ENCODE results near the gene VPS51.
"Not testable (repeated sequence)": the region's sequence is repeated elsewhere in the genome, so short reads cannot be mapped to it uniquely, and the experiment has no call there.

The VPS51 gene

GRCh38 chr11:65118891-65119669 lies 23.1 kb downstream of the VPS51 start:
- H3K9me3 ChIP-seq (ENCODE audit: control insufficient read depth in 2 of 2, low read length in 2 of 2); H3K9ac ChIP-seq (ENCODE audit: low read depth in 1 of 2, low read length in 2 of 2); H3K4me3 ChIP-seq (ENCODE audit: low read length in 2 of 2); H3K27ac ChIP-seq (ENCODE audit: low read depth in 2 of 2, low read length in 2 of 2); H3K27me3 ChIP-seq (ENCODE audit: control insufficient read depth in 2 of 2, insufficient read depth in 2 of 2, low read length in 2 of 2): not testable (repeated sequence)
- Histone ChIP-seq H3K36me3 (ENCODE audit: control insufficient read depth in 2 of 2, insufficient read depth in 2 of 2, low read length in 2 of 2) (peaks cover 22 to 30% of the 10 kb centered on the region in 2 donors), H3K4me1 (ENCODE audit: control insufficient read depth in 2 of 2, insufficient read depth in 2 of 2, low read length in 2 of 2) (peaks cover 29 to 30% of the 10 kb centered on the region in 2 donors)

DNA sequence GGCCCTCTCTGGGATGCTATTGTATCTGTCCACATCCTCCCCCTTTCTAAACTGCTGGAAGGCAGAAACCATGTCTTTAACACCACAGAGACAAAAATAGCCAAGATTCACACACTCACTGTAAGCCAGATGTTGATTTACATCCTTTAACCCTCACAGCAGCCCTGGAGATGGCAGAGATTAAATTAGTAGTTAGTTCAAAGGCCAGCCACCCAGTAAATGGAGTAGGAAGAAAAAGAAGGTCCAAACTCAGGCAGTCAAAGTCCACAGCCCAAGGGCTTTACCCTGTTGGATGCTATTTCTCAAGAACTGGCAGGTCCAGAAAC lies 23.6 kb downstream of the VPS51 start:
- Histone ChIP-seq H3K27ac (ENCODE audit: low read depth in 2 of 2, low read length in 2 of 2) (no peak overlapping the region), H3K4me3 (ENCODE audit: low read length in 2 of 2) (no peak overlapping the region), H3K36me3 (ENCODE audit: control insufficient read depth in 2 of 2, insufficient read depth in 2 of 2, low read length in 2 of 2) (peaks cover 26 to 34% of the 10 kb centered on the region in 2 donors), H3K4me1 (ENCODE audit: control insufficient read depth in 2 of 2, insufficient read depth in 2 of 2, low read length in 2 of 2) (peaks cover 29 to 30% of the 10 kb centered on the region in 2 donors), H3K27me3 (ENCODE audit: control insufficient read depth in 2 of 2, insufficient read depth in 2 of 2, low read length in 2 of 2) (no peaks in the 10 kb centered on the region), H3K9ac (ENCODE audit: low read depth in 1 of 2, low read length in 2 of 2) (no peak overlapping the region), H3K9me3 (ENCODE audit: control insufficient read depth in 2 of 2, low read length in 2 of 2) (no peaks in the 10 kb centered on the region)

DNA sequence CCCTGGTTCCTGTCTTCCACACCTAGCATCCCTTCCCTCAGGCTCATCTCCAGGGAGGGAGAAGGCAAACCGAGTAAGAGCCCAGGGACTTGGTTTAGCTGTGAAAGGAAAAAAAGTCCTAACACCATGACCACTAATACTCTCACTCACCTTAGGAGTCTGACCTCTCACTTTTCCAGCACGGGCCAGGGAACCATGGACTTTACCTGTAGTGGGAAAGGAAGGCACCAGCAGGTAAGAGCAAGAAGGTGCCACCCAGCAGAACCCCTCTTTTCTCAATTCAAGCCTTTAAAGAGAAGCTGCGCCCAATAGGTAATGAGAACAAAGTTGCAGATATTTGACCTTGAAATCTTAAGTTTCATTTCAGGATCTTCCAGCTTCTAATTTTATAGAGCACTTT lies 24.8 kb downstream of the VPS51 start:
- peak overlapping the region; percentile 95 to 98 for H3K4me3 ChIP-seq (ENCODE audit: low read length in 2 of 2)
- H3K9me3 ChIP-seq (ENCODE audit: control insufficient read depth in 2 of 2, low read length in 2 of 2) = no peaks in the 10 kb centered on the region
- peaks cover 27% of the 10 kb centered on the region in 2 donors for H3K4me1 ChIP-seq (ENCODE audit: control insufficient read depth in 2 of 2, insufficient read depth in 2 of 2, low read length in 2 of 2)
- H3K27me3 ChIP-seq (ENCODE audit: control insufficient read depth in 2 of 2, insufficient read depth in 2 of 2, low read length in 2 of 2) = no peaks in the 10 kb centered on the region
- H3K9ac ChIP-seq (ENCODE audit: low read depth in 1 of 2, low read length in 2 of 2) = peak overlapping the region; percentile 85 to 98
- H3K36me3 ChIP-seq (ENCODE audit: control insufficient read depth in 2 of 2, insufficient read depth in 2 of 2, low read length in 2 of 2) = peaks cover 37 to 38% of the 10 kb centered on the region in 2 donors
- H3K27ac ChIP-seq (ENCODE audit: low read depth in 2 of 2, low read length in 2 of 2) = peak overlapping the region; percentile 90 to 94

GRCh38 chr11:65121447-65121864 lies 25.4 kb downstream of the VPS51 start:
- Histone ChIP-seq H3K9me3 (ENCODE audit: control insufficient read depth in 2 of 2, low read length in 2 of 2) (no peaks in the 10 kb centered on the region), H3K4me3 (ENCODE audit: low read length in 2 of 2) (peak overlapping the region; percentile 95 to 98), H3K4me1 (ENCODE audit: control insufficient read depth in 2 of 2, insufficient read depth in 2 of 2, low read length in 2 of 2) (peaks cover 21% of the 10 kb centered on the region in 2 donors), H3K27ac (ENCODE audit: low read depth in 2 of 2, low read length in 2 of 2) (peak overlapping the region; percentile 90 to 94), H3K9ac (ENCODE audit: low read depth in 1 of 2, low read length in 2 of 2) (peak overlapping the region; percentile 85 to 98), H3K27me3 (ENCODE audit: control insufficient read depth in 2 of 2, insufficient read depth in 2 of 2, low read length in 2 of 2) (no peaks in the 10 kb centered on the region), H3K36me3 (ENCODE audit: control insufficient read depth in 2 of 2, insufficient read depth in 2 of 2, low read length in 2 of 2) (peaks cover 37 to 44% of the 10 kb centered on the region in 2 donors)

DNA sequence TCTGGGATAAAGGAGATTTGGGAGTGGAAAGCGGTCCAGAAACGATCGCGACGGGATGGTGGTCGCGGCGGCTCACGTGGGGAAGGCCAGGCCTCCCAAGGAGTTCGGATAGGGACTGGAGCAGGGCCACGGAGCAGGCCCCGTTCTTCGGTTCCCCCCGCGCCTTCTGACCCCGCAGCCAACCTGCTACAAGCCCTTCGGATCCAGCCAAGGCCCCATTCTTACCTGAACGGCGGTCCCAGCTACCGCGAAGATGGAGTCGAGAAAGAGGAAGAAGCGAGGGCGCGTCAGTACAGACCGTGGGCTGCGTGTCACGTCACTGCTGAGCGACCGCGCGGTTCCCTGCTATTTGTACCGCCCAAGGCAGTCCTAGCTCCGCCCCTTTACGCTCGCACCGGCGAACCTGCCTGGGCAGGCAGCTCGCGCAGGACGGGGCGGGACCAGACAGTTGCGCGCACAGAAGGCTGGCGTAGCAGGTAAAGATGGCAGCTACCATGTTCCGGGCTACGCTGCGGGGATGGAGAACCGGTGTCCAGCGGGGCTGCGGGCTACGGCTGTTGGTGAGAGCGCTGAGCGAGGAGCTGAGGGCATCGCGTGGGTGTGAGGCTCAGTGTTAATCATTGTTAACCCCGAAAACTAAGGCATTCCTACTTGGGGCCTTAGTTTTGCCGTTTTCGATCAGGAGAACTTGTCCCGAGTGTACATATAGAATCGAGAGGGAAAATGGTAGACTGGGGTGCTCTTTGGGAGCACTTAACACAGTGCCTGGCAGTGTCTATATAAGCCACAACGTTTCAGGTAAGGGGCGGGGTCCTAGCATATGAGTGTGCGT lies 26.1 kb downstream of the VPS51 start, which contains the start of the genes FAU and MRPL49:
FAU (minus strand) TSS at position 270 of the 832 bp plus-strand sequence. CDS start 321 bp downstream, outside the sequence.
MRPL49 (plus strand) TSS at position 457 of the 832 bp plus-strand sequence; CDS start at position 483, 26 bp downstream.
- H3K4me1 ChIP-seq (ENCODE audit: control insufficient read depth in 2 of 2, insufficient read depth in 2 of 2, low read length in 2 of 2) = peaks cover 15 to 16% of the 10 kb centered on the region in 2 donors
- H3K36me3 ChIP-seq (ENCODE audit: control insufficient read depth in 2 of 2, insufficient read depth in 2 of 2, low read length in 2 of 2) = peaks cover 44 to 50% of the 10 kb centered on the region in 2 donors
- peak within 1 kb of the TSS; percentile 95 to 98 for H3K4me3 ChIP-seq (ENCODE audit: low read length in 2 of 2)
- H3K27me3 ChIP-seq (ENCODE audit: control insufficient read depth in 2 of 2, insufficient read depth in 2 of 2, low read length in 2 of 2) = no peaks in the 10 kb centered on the region
- peak within 1 kb of the TSS; percentile 96 to 98 for H3K9ac ChIP-seq (ENCODE audit: low read depth in 1 of 2, low read length in 2 of 2)
- peak within 1 kb of the TSS; percentile 90 to 94 for H3K27ac ChIP-seq (ENCODE audit: low read depth in 2 of 2, low read length in 2 of 2)
- no peaks in the 10 kb centered on the region for H3K9me3 ChIP-seq (ENCODE audit: control insufficient read depth in 2 of 2, low read length in 2 of 2)

GRCh38 chr11:65124480-65125196 lies 28.6 kb downstream of the VPS51 start:
- H3K27me3 ChIP-seq (ENCODE audit: control insufficient read depth in 2 of 2, insufficient read depth in 2 of 2, low read length in 2 of 2) = no peaks in the 10 kb centered on the region
- H3K27ac ChIP-seq (ENCODE audit: low read depth in 2 of 2, low read length in 2 of 2) = no peak overlapping the region
- no peak overlapping the region for H3K4me3 ChIP-seq (ENCODE audit: low read length in 2 of 2)
- H3K36me3 ChIP-seq (ENCODE audit: control insufficient read depth in 2 of 2, insufficient read depth in 2 of 2, low read length in 2 of 2) = peaks cover 52 to 66% of the 10 kb centered on the region in 2 donors
- no peaks in the 10 kb centered on the region for H3K9me3 ChIP-seq (ENCODE audit: control insufficient read depth in 2 of 2, low read length in 2 of 2)
- peaks cover 15 to 16% of the 10 kb centered on the region in 2 donors for H3K4me1 ChIP-seq (ENCODE audit: control insufficient read depth in 2 of 2, insufficient read depth in 2 of 2, low read length in 2 of 2)
- H3K9ac ChIP-seq (ENCODE audit: low read depth in 1 of 2, low read length in 2 of 2) = no peak overlapping the region

GRCh38 chr11:65125197-65126056 lies 29.4 kb downstream of the VPS51 start:
- Histone ChIP-seq H3K4me3 (ENCODE audit: low read length in 2 of 2) (no peak overlapping the region), H3K36me3 (ENCODE audit: control insufficient read depth in 2 of 2, insufficient read depth in 2 of 2, low read length in 2 of 2) (peaks cover 52 to 66% of the 10 kb centered on the region in 2 donors), H3K27me3 (ENCODE audit: control insufficient read depth in 2 of 2, insufficient read depth in 2 of 2, low read length in 2 of 2) (no peaks in the 10 kb centered on the region), H3K4me1 (ENCODE audit: control insufficient read depth in 2 of 2, insufficient read depth in 2 of 2, low read length in 2 of 2) (peaks cover 15 to 16% of the 10 kb centered on the region in 2 donors), H3K9me3 (ENCODE audit: control insufficient read depth in 2 of 2, low read length in 2 of 2) (no peaks in the 10 kb centered on the region), H3K27ac (ENCODE audit: low read depth in 2 of 2, low read length in 2 of 2) (no peak overlapping the region), H3K9ac (ENCODE audit: low read depth in 1 of 2, low read length in 2 of 2) (no peak overlapping the region)

- Histone ChIP-seq H3K27ac (ENCODE audit: low read depth in 2 of 2, low read length in 2 of 2) (no peak overlapping the region), H3K4me3 (ENCODE audit: low read length in 2 of 2) (no peak overlapping the region), H3K9ac (ENCODE audit: low read depth in 1 of 2, low read length in 2 of 2) (no peak overlapping the region), H3K27me3 (ENCODE audit: control insufficient read depth in 2 of 2, insufficient read depth in 2 of 2, low read length in 2 of 2) (no peaks in the 10 kb centered on the region), H3K4me1 (ENCODE audit: control insufficient read depth in 2 of 2, insufficient read depth in 2 of 2, low read length in 2 of 2) (peaks cover 5 to 6% of the 10 kb centered on the region in 2 donors), H3K9me3 (ENCODE audit: control insufficient read depth in 2 of 2, low read length in 2 of 2) (no peaks in the 10 kb centered on the region), H3K36me3 (ENCODE audit: control insufficient read depth in 2 of 2, insufficient read depth in 2 of 2, low read length in 2 of 2) (peaks cover 61 to 74% of the 10 kb centered on the region in 2 donors)
Measured at GRCh38 chr11:65126624-65127274, 30.7 kb downstream of the VPS51 start.
